BLaER1 (cell line): ENCODE results near the gene ARHGEF26.

Source experiments
- H3K27ac ChIP-seq: shearing (Covaris generic); formaldehyde crosslinking; 2 replicates; pipeline ENCODE4 v1.8.1; 2022
- H3K27me3 ChIP-seq: shearing (Covaris generic); formaldehyde crosslinking; 2 replicates; pipeline ENCODE4 v1.8.1; 2022
- H3K36me3 ChIP-seq: shearing (Covaris generic); formaldehyde crosslinking; 2 replicates; pipeline ENCODE4 v1.8.1; 2022
- H3K4me1 ChIP-seq: shearing (Covaris generic); formaldehyde crosslinking; 2 replicates; pipeline ENCODE4 v1.8.1; 2022
- H3K4me2 ChIP-seq: shearing (Covaris generic); formaldehyde crosslinking; 2 replicates; pipeline ENCODE4 v1.8.1; 2022
- H3K4me3 ChIP-seq: shearing (Covaris generic); formaldehyde crosslinking; 2 replicates; pipeline ENCODE4 v1.8.1; 2022
- H3K9ac ChIP-seq: shearing (Covaris generic); formaldehyde crosslinking; 2 replicates; pipeline ENCODE4 v1.8.1; 2022
- H3K9me3 ChIP-seq: shearing (Covaris generic); formaldehyde crosslinking; 2 replicates; pipeline ENCODE4 v1.8.1; 2022
- H4K20me1 ChIP-seq: shearing (Covaris generic); formaldehyde crosslinking; 2 replicates; pipeline ENCODE4 v1.8.1; 2022
- Cebpa-rat ChIP-seq: shearing (Covaris generic); IDR thresholded peaks from 2 replicates; pipeline ENCODE4 v1.8.1; 2022

The ARHGEF26 gene

GRCh38 chr3:154274348-154274747 is 153.2 kb downstream of the ARHGEF26 start:
- H3K27me3 ChIP-seq: no peaks in the 10 kb centered on the region
- no peak for TF ChIP-seq Cebpa-rat
- H3K4me1 ChIP-seq: no peaks in the 10 kb centered on the region
- peaks cover 77% of the 10 kb centered on the region for H3K36me3 ChIP-seq
- 0 out of 2 replicates have a peak, but pooled peaks cover 16% of the 10 kb centered on the region for H4K20me1 ChIP-seq
- H3K4me3 ChIP-seq: no peak overlapping the region
- H3K9ac ChIP-seq: no peak overlapping the region
- no peak overlapping the region for H3K27ac ChIP-seq
- H3K9me3 ChIP-seq: 0 out of 2 replicates have a peak, but pooled peaks cover 4% of the 10 kb centered on the region
- H3K4me2 ChIP-seq: no peak overlapping the region

GRCh38 chr3:154275292-154275691 is 154.1 kb downstream of the ARHGEF26 start:
- TF ChIP-seq Cebpa-rat: no peak
- Histone ChIP-seq H3K9ac (no peak overlapping the region), H3K27ac (no peak overlapping the region), H3K9me3 (no peaks in the 10 kb centered on the region), H4K20me1 (0 out of 2 replicates have a peak, but pooled peaks cover 10% of the 10 kb centered on the region), H3K4me2 (no peak overlapping the region), H3K4me3 (no peak overlapping the region), H3K27me3 (no peaks in the 10 kb centered on the region), H3K4me1 (no peaks in the 10 kb centered on the region), H3K36me3 (peaks cover 77% of the 10 kb centered on the region)

- Histone ChIP-seq H3K4me3 (no peak overlapping the region), H3K4me1 (no peaks in the 10 kb centered on the region), H3K4me2 (no peak overlapping the region), H3K27ac (no peak overlapping the region), H3K9ac (no peak overlapping the region), H3K27me3 (no peaks in the 10 kb centered on the region), H3K36me3 (peaks cover 80% of the 10 kb centered on the region), H3K9me3 (no peaks in the 10 kb centered on the region), H4K20me1 (0 out of 2 replicates have a peak, but pooled peaks cover 8% of the 10 kb centered on the region)
- no peak for TF ChIP-seq Cebpa-rat
Observed at GRCh38 chr3:154275965-154276364, 154.8 kb downstream of the ARHGEF26 start.

- Histone ChIP-seq H3K9ac (no peak overlapping the region), H4K20me1 (0 out of 2 replicates have a peak, but pooled peaks cover 8% of the 10 kb centered on the region), H3K4me2 (no peak overlapping the region), H3K4me3 (no peak overlapping the region), H3K9me3 (no peaks in the 10 kb centered on the region), H3K27me3 (no peaks in the 10 kb centered on the region), H3K4me1 (no peaks in the 10 kb centered on the region), H3K27ac (no peak overlapping the region), H3K36me3 (peaks cover 82% of the 10 kb centered on the region)
- no peak for TF ChIP-seq Cebpa-rat
Observed at GRCh38 chr3:154280161-154280560, 159.0 kb downstream of the ARHGEF26 start.

GRCh38 chr3:154285221-154285620 is 164.0 kb downstream of the ARHGEF26 start:
- Histone ChIP-seq H3K9ac (no peak overlapping the region), H3K36me3 (peaks cover 82% of the 10 kb centered on the region), H3K27me3 (no peaks in the 10 kb centered on the region), H3K9me3 (no peaks in the 10 kb centered on the region), H4K20me1 (0 out of 2 replicates have a peak, but pooled peaks cover 7% of the 10 kb centered on the region), H3K4me2 (no peak overlapping the region), H3K4me1 (no peaks in the 10 kb centered on the region), H3K4me3 (no peak overlapping the region), H3K27ac (no peak overlapping the region)
- no peak for TF ChIP-seq Cebpa-rat

- H3K9ac ChIP-seq: no peak overlapping the region
- H3K4me3 ChIP-seq: no peak overlapping the region
- no peaks in the 10 kb centered on the region for H3K4me1 ChIP-seq
- no peak for TF ChIP-seq Cebpa-rat
- H3K27ac ChIP-seq: no peak overlapping the region
- no peak overlapping the region for H3K4me2 ChIP-seq
- no peaks in the 10 kb centered on the region for H3K9me3 ChIP-seq
- H3K27me3 ChIP-seq: no peaks in the 10 kb centered on the region
- peaks cover 12% of the 10 kb centered on the region; the same call in 1 of the 2 replicates for H4K20me1 ChIP-seq
- H3K36me3 ChIP-seq: peaks cover 85% of the 10 kb centered on the region
Observed at GRCh38 chr3:154290187-154290586, 169.0 kb downstream of the ARHGEF26 start.

GRCh38 chr3:154294016-154294415 is 172.8 kb downstream of the ARHGEF26 start:
- H3K36me3 ChIP-seq: peaks cover 88% of the 10 kb centered on the region

GRCh38 chr3:154301561-154301960 is 180.4 kb downstream of the ARHGEF26 start:
- H3K4me1 ChIP-seq: peaks cover 8% of the 10 kb centered on the region
- no peak for TF ChIP-seq Cebpa-rat
- H3K9me3 ChIP-seq: no peaks in the 10 kb centered on the region
- no peak overlapping the region for H3K27ac ChIP-seq
- no peak overlapping the region for H3K4me2 ChIP-seq
- no peaks in the 10 kb centered on the region for H3K27me3 ChIP-seq
- 0 out of 2 replicates have a peak, but pooled peaks cover 13% of the 10 kb centered on the region for H4K20me1 ChIP-seq
- peaks cover 89% of the 10 kb centered on the region for H3K36me3 ChIP-seq
- no peak overlapping the region for H3K4me3 ChIP-seq
- no peak overlapping the region for H3K9ac ChIP-seq

More at GRCh38 chr3:154294016-154294415, 172.8 kb downstream of the ARHGEF26 start:
- no peaks in the 10 kb centered on the region for H3K4me1 ChIP-seq
- H3K9ac ChIP-seq: no peak overlapping the region
- peaks cover 5% of the 10 kb centered on the region; the same call in 1 of the 2 replicates for H4K20me1 ChIP-seq
- H3K27me3 ChIP-seq: no peaks in the 10 kb centered on the region
- no peak overlapping the region for H3K27ac ChIP-seq
- no peak for TF ChIP-seq Cebpa-rat
- H3K9me3 ChIP-seq: no peaks in the 10 kb centered on the region
- no peak overlapping the region for H3K4me3 ChIP-seq
- H3K4me2 ChIP-seq: no peak overlapping the region

- peaks cover 8% of the 10 kb centered on the region for H3K4me1 ChIP-seq
- no peaks in the 10 kb centered on the region for H3K27me3 ChIP-seq
- H3K4me2 ChIP-seq: no peak overlapping the region
- no peak for TF ChIP-seq Cebpa-rat
- H3K36me3 ChIP-seq: peaks cover 93% of the 10 kb centered on the region
- H3K9ac ChIP-seq: no peak overlapping the region
- H3K27ac ChIP-seq: no peak overlapping the region
- no peak overlapping the region for H3K4me3 ChIP-seq
- H3K9me3 ChIP-seq: no peaks in the 10 kb centered on the region
- peaks cover 26% of the 10 kb centered on the region; the same call in 1 of the 2 replicates for H4K20me1 ChIP-seq
Observed at GRCh38 chr3:154304116-154304786, 183.1 kb downstream of the ARHGEF26 start.

- peaks cover 8% of the 10 kb centered on the region for H3K4me1 ChIP-seq
- H3K9ac ChIP-seq: no peak overlapping the region
- peaks cover 26% of the 10 kb centered on the region; the same call in 1 of the 2 replicates for H4K20me1 ChIP-seq
- no peaks in the 10 kb centered on the region for H3K9me3 ChIP-seq
- no peaks in the 10 kb centered on the region for H3K27me3 ChIP-seq
- no peak overlapping the region for H3K27ac ChIP-seq
- TF ChIP-seq Cebpa-rat: no peak
- no peak overlapping the region for H3K4me2 ChIP-seq
- no peak overlapping the region for H3K4me3 ChIP-seq
- peaks cover 93% of the 10 kb centered on the region for H3K36me3 ChIP-seq
Observed at GRCh38 chr3:154304936-154305335, 183.7 kb downstream of the ARHGEF26 start.
